GM19463 (cell line): ENCODE results near the gene DNAJC27.
A peak's percentile ranks its signal among the peaks of the same experiment; 100 is the strongest.

Experiments
- ATAC-seq: cut with Tn5 transposase; IDR thresholded peaks from one replicate; pipeline ENCODE4 v1.9.1; 2021; ENCODE audit warnings: mild to moderate bottlenecking, moderate library complexity; ENCODE audit not compliant: unreplicated experiment

Gene DNAJC27

DNA sequence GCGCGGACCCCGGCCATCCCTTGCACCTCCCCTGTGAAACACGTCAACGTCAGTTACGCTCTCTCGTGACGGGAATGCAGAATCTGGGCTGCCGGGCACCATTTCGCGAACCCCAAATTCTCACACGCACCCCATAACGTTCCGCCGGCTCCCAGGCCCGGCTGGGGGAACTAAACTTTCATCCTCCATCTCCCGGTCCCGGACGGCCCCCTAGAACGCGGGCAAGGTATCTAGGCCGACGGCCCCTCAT lies 544 bp downstream of the DNAJC27 start:
- no peak for ATAC-seq

DNA sequence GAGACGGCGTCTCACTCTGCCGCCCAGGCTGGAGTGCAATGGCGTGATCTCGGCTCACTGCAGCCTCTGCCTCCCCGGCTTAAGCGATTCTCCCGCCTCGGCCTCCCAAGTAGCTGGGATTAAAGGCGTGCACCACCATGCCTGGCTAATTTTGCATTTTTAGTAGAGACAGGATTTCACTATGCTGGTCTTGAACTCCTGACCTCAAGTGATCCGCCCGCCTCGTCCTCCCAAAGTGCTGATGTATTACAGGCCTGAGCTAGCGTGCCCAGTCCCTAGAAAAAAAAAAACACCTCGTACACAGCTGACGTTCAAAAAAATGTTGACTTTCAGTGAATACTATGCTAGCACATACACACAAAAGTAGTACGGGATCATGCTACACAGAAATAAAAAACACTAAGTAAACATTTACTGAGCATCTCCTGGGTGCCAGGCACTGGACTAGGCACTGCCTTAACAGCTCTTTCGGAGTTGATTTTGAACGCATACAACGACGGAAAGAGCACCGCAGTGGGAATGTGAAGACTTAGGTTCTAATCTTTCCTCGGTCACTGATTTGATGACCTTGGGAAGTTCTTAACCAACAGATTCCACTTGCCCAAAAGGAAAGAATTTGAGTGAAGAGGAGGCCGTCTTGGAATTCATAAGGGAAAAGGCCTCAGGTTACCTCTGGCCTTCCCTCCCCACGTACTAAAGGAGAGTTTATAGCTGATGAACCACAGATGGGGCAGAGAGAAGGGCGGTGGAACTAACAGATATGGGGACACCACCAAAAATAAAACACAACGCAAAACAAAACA lies 1.1 kb downstream of the DNAJC27 start:
- no peak for ATAC-seq

DNA sequence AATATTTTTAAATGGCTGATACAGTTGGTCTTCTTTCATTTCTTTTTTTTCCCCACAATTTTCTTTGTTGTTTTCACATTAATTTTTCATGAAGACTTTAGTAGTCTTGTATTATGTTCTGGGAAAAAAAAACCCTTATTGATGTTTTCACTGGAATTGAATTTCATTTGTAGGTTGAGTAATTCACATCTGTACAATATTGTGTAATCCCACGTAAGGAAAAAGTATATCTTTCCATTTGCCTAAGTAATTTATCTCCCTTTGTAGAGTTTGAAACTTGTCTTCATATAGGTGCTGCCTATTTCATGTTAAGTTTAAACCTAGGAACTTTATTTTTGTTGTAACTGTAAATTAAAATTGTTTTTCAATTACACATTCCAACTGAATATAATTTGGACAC lies 2.0 kb downstream of the DNAJC27 start:
- ATAC-seq = no peak

DNA sequence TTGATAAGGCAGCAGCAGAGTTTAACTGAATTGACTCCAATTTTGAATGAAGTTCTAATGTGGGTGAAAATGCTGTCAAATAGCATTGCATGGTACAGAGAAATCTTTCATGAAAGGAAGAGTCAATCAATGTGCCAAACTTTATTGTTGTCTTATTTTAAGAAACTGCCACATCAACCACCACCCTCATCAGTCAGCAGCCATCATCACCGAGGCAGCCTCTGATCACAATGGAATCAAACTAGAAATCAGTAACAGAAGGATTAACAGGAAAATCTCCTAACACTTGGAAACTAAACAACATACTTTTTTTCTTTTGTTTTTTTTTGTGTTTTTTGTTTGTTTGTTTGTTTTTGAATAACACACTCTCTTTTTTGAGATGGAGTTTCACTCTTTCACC lies 9.9 kb downstream of the DNAJC27 start:
- ATAC-seq = no peak

DNA sequence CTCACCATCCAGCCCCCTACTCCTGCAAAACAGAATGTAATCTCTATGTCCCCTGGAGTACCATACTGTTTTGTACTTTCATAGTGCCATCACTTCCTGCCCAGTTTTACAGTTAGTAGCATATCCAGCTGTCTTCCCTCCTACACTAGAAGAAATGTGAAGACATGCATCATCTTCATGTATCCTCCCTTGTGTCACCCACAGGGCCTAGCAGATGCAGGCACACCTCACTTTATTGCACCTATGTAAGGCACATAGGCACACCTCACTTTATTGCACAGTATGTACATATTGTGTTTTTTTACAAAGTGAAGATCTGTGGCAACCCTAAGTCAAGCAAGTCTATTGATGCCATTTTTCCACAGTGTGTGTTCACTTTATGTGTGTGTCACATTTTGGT lies 12.0 kb downstream of the DNAJC27 start:
- no peak for ATAC-seq

DNA sequence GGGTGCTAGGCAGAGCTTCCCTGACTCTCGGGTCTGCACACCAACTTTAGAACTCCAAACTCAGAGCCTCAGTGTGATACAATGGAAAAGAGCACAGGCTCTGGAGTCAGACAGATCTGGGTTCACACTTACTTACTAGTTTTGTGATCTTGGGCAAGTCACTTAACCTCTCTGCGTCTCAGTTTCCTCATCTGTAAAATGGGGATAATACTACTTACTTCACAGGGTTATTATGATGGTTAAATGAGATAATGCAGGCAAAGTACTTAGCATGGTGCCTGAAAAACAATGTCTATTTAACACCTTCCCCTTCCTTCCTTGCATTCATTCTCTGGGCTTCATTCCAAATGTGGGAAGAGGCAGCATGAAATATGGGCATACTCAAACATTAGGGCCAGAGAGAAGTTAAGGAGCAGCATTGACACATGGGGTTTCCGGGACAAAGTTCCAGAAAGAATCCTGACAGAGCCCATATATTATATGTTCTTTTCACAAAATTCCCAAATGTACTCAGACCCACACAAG lies 13.3 kb downstream of the DNAJC27 start:
- no peak for ATAC-seq

DNA sequence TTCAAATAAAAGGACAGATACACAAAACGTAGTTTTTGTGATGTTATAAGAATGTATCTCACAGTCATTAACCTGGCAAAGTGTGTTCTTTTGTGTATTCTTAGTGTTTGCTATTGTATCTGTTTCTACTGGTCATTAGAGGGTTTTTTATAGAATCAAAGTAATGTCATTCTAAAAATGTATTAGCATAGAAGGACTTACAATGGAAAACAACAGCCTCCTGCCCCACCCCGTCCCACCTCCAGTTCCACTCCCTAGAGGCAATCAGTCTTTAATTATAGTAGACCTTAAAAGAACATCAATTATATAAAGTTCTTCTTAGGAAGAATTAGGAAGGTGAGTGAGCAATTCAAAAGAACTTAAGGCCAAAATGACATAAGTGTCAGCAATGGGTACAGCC lies 13.8 kb downstream of the DNAJC27 start:
- no peak for ATAC-seq

DNA sequence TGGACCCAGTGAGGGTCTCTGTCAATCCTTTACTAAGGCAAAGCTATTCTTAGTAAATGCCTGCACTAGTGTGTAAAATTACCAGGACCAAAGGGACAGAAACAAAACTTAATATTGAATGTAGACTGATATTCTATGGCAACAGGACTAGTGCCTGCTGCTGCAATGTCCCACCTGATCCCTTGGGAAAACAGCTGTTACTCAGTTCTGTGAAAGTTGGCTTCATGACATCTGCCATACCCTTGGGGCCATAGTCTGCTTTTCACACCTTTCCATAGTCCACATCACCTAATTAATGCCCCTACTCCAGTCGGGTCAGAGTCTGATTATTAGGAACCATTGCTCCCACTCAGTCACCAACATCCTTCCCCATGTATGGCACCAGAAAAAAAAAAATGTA lies 14.5 kb downstream of the DNAJC27 start:
- ATAC-seq = no peak

DNA sequence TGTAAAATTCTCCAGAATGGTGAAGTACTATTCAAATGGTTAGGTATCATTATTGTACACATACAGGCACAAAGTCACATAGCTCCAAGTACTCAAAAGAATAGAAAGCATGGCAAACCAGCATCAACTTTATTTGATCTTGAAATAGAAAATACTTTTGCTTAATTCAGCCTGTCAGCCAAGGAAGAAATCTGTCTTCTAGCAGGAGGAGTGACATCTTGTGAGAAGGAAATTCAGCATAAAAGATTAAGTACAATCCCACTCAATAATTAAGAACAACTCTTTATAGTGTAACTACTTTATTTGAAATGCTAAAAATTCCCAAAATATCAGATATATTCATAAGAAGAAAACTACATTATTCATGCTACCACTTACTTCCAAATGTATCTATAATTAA lies 15.8 kb downstream of the DNAJC27 start:
- ATAC-seq = no peak

DNA sequence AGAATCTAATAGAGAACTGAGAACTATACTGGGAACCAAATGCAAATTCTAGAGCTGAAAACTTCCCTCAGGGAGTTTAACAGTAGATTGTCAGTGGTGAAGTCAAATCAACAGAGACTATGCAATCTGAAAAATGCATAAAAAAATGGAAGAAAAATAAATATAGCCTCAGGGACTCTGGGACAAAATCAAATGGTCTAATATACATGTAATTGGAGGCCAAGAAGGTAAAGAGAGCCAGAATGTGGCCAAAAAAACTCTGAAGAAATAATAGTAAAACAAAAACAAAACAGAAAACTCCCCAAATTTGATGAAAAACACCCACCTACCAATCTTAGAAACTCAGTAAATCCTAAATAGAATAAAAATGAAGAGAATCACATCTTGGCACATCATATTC lies 16.5 kb downstream of the DNAJC27 start:
- no peak for ATAC-seq

DNA sequence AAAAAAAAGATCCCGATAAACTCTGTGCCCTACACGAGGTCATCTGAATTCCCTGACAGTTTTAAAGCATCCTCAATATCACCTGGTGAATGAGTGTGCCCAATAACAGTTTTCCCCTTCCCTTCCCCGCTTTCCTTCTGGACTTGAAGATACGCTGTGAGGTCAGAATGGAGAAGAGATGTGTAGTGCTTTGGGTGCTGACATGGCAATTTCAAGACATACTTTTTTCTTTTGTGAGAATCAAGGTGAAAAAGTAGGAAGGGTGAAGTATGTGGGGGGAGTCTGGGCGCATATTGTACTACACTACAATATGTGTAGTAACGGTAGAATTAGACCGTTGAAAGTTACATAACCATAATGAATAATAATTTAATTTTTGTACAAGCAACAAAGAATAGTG lies 21.7 kb downstream of the DNAJC27 start:
- ATAC-seq = no peak

DNA sequence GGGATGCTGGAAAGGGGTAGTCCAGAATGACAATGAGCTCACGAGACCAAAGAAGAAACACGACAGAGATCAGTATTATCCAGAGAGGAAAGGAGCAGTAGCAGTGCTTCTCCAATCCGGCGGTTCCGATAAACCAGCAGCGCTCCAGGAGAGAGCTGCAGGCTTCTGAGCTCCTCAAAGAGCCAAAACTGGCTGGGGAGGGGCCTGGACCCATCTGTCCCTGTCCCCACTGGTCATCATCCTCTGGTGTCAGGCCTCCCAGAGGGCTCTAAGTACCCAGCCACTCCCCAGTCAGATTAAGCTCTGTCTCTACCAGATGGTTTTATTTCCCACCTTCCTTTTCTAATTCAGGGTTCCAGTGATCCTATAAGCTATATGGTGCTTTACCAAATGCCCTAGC lies 23.2 kb downstream of the DNAJC27 start:
- no peak for ATAC-seq

DNA sequence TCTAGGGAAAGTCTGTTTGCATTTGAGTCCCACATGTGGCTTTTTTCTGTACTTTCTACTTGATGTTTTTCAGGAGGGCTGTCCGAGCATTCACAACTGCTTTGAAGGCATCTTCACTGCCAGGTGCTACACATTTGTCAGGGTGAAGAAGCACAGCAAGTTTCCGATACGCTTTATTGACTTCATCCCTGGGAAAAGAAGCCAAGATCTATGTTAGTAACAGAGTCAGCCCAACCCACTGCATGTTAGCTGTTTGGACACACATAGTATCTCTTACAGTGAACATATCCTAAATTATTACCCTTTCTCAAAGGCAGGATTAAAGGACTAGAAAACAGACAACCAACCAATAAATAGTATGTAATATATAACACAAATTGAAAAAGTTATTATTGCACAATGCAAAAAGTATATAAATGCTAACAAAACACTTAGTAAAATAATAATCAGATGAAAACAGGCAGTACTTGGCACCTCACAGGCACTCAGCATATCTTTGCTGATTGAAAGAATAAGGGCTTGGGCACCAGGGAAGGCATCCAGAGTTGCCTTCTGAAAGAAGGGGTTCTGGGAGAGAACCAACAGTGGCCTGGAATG lies 24.1 kb downstream of the DNAJC27 start:
- no peak for ATAC-seq

DNA sequence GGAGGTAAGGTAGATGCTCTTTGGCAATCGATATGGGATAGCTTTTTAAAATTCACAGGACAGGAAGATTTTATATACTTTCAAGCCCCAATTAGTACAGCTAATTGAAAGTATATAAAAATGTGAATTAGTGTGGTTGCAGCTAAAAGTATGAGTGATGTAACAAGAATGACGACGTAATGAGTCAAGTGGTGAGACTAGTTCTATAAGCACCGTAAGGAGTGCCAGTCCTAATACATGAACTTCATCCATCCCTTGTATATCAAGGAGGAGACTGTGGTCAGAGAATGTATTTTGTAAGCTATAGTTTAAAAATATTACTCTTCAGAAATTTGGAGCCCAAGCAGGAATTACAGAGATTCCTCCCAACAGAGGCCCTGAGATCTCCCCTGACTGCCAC lies 25.8 kb downstream of the DNAJC27 start:
- no peak for ATAC-seq

DNA sequence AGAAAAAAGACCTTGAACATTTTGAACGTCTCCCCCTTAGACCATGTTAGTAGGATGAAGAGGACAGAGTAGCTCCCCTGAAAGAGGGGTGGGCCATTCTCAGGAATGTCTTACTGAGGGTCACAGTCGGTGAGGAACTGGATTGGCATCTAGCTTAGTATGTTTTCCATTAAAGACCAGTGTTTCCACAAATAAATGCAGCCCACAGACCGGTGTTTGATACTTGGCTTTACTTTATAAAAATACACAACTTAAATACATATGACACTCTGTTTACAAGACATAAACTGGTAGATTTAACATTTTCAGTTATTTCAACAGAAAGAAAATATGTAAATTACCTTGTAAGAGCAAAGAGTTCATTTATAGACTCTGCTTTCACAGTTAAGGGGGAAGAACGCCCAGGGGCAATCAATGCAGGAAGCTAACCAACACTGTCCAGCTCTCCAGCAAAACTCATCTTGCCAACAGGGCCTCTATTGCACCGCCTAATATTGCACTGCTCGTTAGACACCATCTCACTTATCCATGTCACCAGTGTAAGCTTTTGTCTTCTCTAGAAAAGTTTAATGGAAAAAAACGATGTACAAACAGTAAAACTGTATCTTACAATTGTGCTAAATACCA lies 28.2 kb downstream of the DNAJC27 start:
- no peak for ATAC-seq

DNA sequence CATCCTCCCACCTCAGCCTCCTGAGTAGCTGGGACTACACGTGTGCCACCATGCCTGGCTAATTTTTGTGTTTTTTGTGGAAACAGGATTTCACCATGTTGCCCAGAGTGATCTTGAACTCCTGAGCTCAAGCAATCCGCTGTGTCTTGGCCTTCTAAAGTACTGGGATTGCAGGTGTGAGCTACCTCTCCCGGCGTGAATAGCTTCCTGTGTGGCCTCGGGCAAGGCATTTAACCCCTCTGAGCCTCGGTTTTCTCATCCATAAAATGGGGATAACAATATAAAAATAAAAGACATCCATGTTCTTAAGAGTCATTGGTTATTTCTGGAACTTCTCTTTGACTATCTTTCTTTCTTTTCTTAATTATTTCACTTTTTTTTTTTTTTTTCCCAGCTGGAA lies 32.4 kb downstream of the DNAJC27 start:
- no peak for ATAC-seq

DNA sequence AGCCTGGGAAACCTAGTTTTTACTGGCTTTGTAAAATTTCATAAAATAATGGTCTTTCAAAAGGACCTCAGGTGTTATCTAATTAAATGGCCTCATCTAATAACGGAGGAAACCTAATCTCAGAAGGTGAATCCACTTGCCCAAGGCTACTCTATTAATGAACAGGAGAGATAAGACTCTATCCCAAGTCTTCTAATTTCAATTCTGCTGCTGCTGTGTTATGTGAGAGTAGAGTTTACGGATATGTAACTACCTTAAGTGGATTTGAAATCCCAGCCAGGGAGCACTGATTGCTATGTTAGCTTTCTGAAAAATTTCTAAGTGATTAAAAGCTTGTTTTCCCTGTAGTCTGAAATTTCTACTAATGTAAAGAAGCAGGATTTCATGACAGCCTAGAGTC lies 34.5 kb downstream of the DNAJC27 start:
- no peak for ATAC-seq

DNA sequence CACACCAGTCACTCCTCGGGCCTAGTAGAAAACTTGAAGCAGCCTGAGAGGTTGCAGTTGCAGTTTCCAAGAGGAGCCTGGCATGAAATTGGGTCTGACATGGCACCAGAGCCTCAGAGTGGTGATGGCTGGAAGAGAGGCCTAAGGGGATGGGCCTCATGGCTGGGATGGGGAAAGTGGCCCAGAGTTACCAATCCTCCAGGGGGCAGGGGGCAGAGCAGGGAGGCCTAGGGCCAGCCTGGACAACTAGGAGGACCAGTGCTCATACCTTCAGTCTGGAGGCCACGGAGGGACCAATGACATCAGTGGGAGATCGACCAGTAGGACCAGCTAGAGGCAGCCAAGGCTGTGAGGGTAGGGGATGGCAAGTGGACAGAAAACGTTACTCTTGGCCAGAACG lies 36.6 kb downstream of the DNAJC27 start:
- no peak for ATAC-seq

DNA sequence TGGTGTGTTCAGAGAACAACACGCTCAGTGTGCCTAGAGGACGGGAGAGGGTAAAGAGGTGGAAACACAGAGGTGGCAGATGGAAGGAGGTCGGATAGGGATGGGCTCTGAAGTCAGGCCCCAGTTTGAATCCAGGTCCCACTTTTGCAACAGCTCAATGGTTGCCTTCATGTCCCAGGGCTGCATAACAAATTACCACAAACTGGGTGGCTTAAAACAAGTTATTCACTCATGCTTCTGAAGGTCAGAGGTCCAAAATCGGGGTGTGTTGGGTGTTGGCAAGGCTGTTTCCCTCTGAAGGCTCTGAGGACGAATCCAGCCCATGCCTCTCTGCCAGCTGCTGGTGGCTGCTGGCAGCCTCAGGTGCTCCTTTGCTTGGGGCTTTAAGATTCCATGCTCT lies 39.0 kb downstream of the DNAJC27 start:
- ATAC-seq = no peak

DNA sequence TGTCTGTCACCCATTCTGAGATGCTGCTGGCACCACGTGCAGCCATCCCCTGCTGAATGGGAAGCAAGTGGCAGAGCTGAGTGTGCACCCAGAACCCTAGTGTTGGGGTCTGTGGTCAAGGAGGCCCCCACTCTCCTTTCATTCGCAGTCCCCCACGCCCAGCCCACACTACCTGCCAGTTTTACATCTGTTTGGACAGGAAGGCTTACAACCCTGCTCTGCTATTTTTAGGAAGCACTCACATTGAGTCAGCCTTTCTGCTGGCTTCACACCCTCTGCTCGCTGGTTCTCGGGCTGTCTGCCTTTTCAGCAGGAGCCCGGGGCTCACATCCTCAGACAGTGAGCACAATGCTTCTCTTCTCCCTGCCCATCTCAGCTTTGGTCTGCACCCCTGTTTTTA lies 41.0 kb downstream of the DNAJC27 start:
- peak; percentile 82 for ATAC-seq

DNA sequence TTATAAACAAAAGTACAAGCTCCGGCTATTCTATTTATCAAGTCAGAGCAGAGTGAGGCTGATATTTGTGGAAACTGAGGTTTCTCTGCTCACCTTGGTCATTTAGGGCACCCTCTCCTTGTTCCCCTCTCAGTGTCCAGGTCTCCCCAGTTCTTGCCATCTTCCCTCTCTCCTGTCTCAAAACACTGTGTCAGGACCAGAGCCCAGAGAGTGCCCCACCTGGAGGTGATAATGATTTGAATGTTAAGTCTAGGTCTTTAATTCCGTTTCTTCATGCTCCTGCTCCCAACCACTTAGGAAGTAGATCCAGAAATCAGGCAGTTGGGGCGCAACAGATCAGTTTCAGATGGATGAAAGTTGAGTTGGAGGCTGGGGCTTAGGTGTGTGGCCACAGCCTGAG lies 42.5 kb downstream of the DNAJC27 start:
- ATAC-seq = no peak

DNA sequence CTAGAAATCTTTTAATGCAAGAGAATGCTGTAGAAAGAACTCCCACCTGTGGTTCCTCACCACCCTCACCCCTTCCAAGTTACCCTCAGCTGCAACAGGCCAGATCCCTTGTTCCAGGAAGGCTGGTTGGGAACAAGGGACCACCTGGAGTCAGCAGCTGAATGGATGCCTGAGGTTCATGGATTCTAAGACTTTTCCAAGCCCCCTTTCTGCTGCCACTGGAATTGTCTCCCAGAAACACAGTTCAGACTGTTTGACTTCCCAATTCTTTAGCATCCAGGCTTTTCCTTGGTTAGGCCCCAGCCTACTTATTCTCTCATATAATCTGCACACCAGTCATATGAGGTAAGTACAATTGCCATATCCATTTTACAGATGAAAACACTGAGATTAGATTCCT lies 43.7 kb downstream of the DNAJC27 start:
- no peak for ATAC-seq
